Type B pancreatic cell (in vitro differentiated cells): ENCODE results near the gene MYO18B. TPM values are rescaled to one million over a fixed set of nuclear protein-coding genes. Genes with fewer than 3 reads are reported as not detected.

Experiments
- DNase-seq: peaks from one replicate; pipeline ENCODE4 v3.0.0; 2021; ENCODE audit warnings: mixed read lengths; ENCODE audit not compliant: unreplicated experiment; ENCODE audit errors: extremely low spot score
- H3K27ac Mint-ChIP-seq: 2 replicates; pipeline ENCODE4 v1.8.0; 2021; ENCODE audit warnings: mild to moderate bottlenecking, mixed read lengths
- H3K27me3 Mint-ChIP-seq: 2 replicates; pipeline ENCODE4 v1.8.0; 2021; ENCODE audit warnings: mixed read lengths
- H3K36me3 Mint-ChIP-seq: 2 replicates; pipeline ENCODE4 v1.8.0; 2021; ENCODE audit warnings: mixed read lengths
- H3K4me1 Mint-ChIP-seq: one replicate; pipeline ENCODE4 v1.8.0; 2021; ENCODE audit warnings: mixed read lengths; ENCODE audit not compliant: unreplicated experiment
- H3K4me3 Mint-ChIP-seq: 2 replicates; pipeline ENCODE4 v1.8.0; 2021; ENCODE audit warnings: mild to moderate bottlenecking, mixed read lengths
- H3K9me3 Mint-ChIP-seq: 2 replicates; pipeline ENCODE4 v1.8.0; 2021; ENCODE audit warnings: mixed read lengths
- CTCF ChIP-seq: fragments of 200-600 bp; sonication (generic); conservative IDR thresholded peaks from 2 replicates; pipeline ENCODE4 v1.5.0; 2021; ENCODE audit warnings: antibody characterized with exemption, mild to moderate bottlenecking
- total RNA-seq: library from RNA; stranded (reverse); gene quantifications from 2 replicates; pipeline ENCODE4 v1.2.1, GENCODE V29; 2021; ENCODE audit warnings: low replicate concordance

The MYO18B gene
- total RNA-seq, 1 donor from 2014 or later, result 0.10 TPM

- peaks cover 20% of the 10 kb centered on the region for H3K27me3 Mint-ChIP-seq
- no peak for TF ChIP-seq CTCF
- DNase-seq, result no peak
- no peaks in the 10 kb centered on the region for H3K4me1 Mint-ChIP-seq
- no peaks in the 10 kb centered on the region for H3K36me3 Mint-ChIP-seq
- no peak overlapping the region for H3K4me3 Mint-ChIP-seq
- H3K27ac Mint-ChIP-seq, result no peak overlapping the region
- no peaks in the 10 kb centered on the region for H3K9me3 Mint-ChIP-seq
Measured at GRCh38 chr22:26017932-26018331, 275.9 kb downstream of the MYO18B start.

GRCh38 chr22:26019596-26019995 is 277.6 kb downstream of the MYO18B start:
- Mint-ChIP-seq H3K9me3 (no peaks in the 10 kb centered on the region), H3K4me3 (no peak overlapping the region), H3K36me3 (no peaks in the 10 kb centered on the region), H3K27ac (no peak overlapping the region), H3K4me1 (no peaks in the 10 kb centered on the region), H3K27me3 (peaks cover 28% of the 10 kb centered on the region)
- DNase-seq, result no peak
- no peak for TF ChIP-seq CTCF

- no peak for DNase-seq
- H3K36me3 Mint-ChIP-seq, result no peaks in the 10 kb centered on the region
- no peak overlapping the region for H3K4me3 Mint-ChIP-seq
- no peaks in the 10 kb centered on the region for H3K9me3 Mint-ChIP-seq
- no peaks in the 10 kb centered on the region for H3K4me1 Mint-ChIP-seq
- no peak overlapping the region for H3K27ac Mint-ChIP-seq
- TF ChIP-seq CTCF, result no peak
- peaks cover 27% of the 10 kb centered on the region for H3K27me3 Mint-ChIP-seq
Measured at GRCh38 chr22:26021516-26021915, 279.5 kb downstream of the MYO18B start.

- peaks cover 13% of the 10 kb centered on the region for H3K27me3 Mint-ChIP-seq
- DNase-seq, result no peak
- TF ChIP-seq CTCF, result no peak
- no peak overlapping the region for H3K4me3 Mint-ChIP-seq
- H3K36me3 Mint-ChIP-seq, result no peaks in the 10 kb centered on the region
- H3K27ac Mint-ChIP-seq, result no peak overlapping the region
- no peaks in the 10 kb centered on the region for H3K4me1 Mint-ChIP-seq
- no peaks in the 10 kb centered on the region for H3K9me3 Mint-ChIP-seq
Measured at GRCh38 chr22:26023104-26023775, 281.3 kb downstream of the MYO18B start.

GRCh38 chr22:26025626-26026025 is 283.6 kb downstream of the MYO18B start:
- Mint-ChIP-seq H3K27ac (no peak overlapping the region), H3K9me3 (no peaks in the 10 kb centered on the region), H3K36me3 (no peaks in the 10 kb centered on the region), H3K4me3 (no peak overlapping the region), H3K27me3 (peaks cover 12% of the 10 kb centered on the region), H3K4me1 (no peaks in the 10 kb centered on the region)
- TF ChIP-seq CTCF, result no peak
- DNase-seq, result no peak
